Fibroblast of skin of left biceps (primary cell): ENCODE data around the gene NACC1.

Experiments
- DNase-seq, 2 experiments: peaks; one replicate each; pipeline ENCODE4 v3.0.0-alpha.2; 2013; ENCODE audit warnings: low read depth in 2 of 2

NACC1 gene

GRCh38 chr19:13120817-13121216, 2.8 kb downstream of the NACC1 start:
- DNase-seq: no peak

GRCh38 chr19:13121551-13122274, 3.6 kb downstream of the NACC1 start:
- DNase-seq: no peak

GRCh38 chr19:13122275-13122878, 4.3 kb downstream of the NACC1 start:
- no peak for DNase-seq

- no peak for DNase-seq
These were observed 5.2 kb downstream of the NACC1 start for GRCh38 chr19:13122980-13123957.

GRCh38 chr19:13127051-13127450, 9.0 kb downstream of the NACC1 start:
- DNase-seq: no peak

- no peak for DNase-seq
These were observed 9.9 kb downstream of the NACC1 start for GRCh38 chr19:13127811-13128575.

GRCh38 chr19:13128583-13128982, 10.5 kb downstream of the NACC1 start:
- DNase-seq: no peak

- no peak for DNase-seq
These were observed 11.3 kb downstream of the NACC1 start for GRCh38 chr19:13129384-13129783.

GRCh38 chr19:13130886-13131490, 12.9 kb downstream of the NACC1 start:
- DNase-seq: no peak

- no peak for DNase-seq
These were observed 14.6 kb downstream of the NACC1 start for GRCh38 chr19:13132471-13133180.

- no peak for DNase-seq
These were observed 15.3 kb downstream of the NACC1 start for GRCh38 chr19:13133241-13133870.

- DNase-seq: no peak
These were observed 16.6 kb downstream of the NACC1 start for GRCh38 chr19:13134626-13135025.

GRCh38 chr19:13135068-13136062, 17.3 kb downstream of the NACC1 start:
- DNase-seq: no peak

- DNase-seq: no peak
These were observed 19.3 kb downstream of the NACC1 start for GRCh38 chr19:13137290-13137794.

GRCh38 chr19:13138171-13138915, 20.3 kb downstream of the NACC1 start:
- no peak for DNase-seq

GRCh38 chr19:13138916-13139198, 20.8 kb downstream of the NACC1 start:
- no peak for DNase-seq

- DNase-seq: no peak
These were observed 21.7 kb downstream of the NACC1 start for GRCh38 chr19:13139633-13140311.
